Right lobe of liver (tissue), 4 donors: ENCODE results near the gene ULK4.

ENCODE experiments used
- POLR2A ChIP-seq: fragments of 450-650 bp; IDR thresholded peaks from one replicate; pipeline ENCODE4 v1.6.1; 2017; ENCODE audit warnings: antibody characterized with exemption, mild to moderate bottlenecking
- TF ChIP-seq, protein P1 (sequence below), 4 donors: fragments of 200-600 bp in 3 of 4; fragments of 450-650 bp in 1 of 4; IDR thresholded peaks; one replicate each; pipeline versions ENCODE4 v1.5.1 to v1.8.0; 2016 to 2022; ENCODE audit warnings: antibody characterized with exemption in 4 of 4, mild to moderate bottlenecking in 2 of 4
- donor health status: DM: no; HTN: no; CAD: no.
- donor health status: DM: no; HTN: no; CAD: no.
- donor health status: DM: no; HTN: yes; CAD: no.

DNA sequence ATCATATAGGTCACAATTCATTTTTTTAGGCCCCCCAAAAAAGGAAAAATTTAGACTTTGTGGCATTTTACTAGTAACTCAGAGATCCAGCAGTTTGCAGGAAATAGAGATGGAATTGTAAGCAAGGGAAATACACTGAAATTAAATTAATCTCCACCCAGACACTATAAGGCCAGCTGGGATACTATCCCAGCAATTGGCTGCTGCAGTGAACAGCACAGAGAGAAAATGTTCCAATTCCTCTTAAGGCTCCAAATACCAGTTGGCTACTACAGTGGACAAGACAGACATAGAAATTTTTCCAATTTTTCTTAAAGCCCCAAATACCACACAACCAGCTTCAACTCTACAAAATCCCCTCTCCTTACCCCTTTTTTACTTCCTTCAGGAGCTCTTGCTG lies 78.9 kb downstream of the ULK4 start:
- TF ChIP-seq, protein P1, sequence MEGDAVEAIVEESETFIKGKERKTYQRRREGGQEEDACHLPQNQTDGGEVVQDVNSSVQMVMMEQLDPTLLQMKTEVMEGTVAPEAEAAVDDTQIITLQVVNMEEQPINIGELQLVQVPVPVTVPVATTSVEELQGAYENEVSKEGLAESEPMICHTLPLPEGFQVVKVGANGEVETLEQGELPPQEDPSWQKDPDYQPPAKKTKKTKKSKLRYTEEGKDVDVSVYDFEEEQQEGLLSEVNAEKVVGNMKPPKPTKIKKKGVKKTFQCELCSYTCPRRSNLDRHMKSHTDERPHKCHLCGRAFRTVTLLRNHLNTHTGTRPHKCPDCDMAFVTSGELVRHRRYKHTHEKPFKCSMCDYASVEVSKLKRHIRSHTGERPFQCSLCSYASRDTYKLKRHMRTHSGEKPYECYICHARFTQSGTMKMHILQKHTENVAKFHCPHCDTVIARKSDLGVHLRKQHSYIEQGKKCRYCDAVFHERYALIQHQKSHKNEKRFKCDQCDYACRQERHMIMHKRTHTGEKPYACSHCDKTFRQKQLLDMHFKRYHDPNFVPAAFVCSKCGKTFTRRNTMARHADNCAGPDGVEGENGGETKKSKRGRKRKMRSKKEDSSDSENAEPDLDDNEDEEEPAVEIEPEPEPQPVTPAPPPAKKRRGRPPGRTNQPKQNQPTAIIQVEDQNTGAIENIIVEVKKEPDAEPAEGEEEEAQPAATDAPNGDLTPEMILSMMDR (IDR thresholded peaks at IDR 0.05), result no peak
- no peak for TF ChIP-seq POLR2A
